HG03520 (cell line): ENCODE data around the gene HELZ2.

Source experiments
- ATAC-seq: cut with Tn5 transposase; IDR thresholded peaks from one replicate; pipeline ENCODE4 v1.9.1; 2021; ENCODE audit warnings: mild to moderate bottlenecking, moderate library complexity; ENCODE audit not compliant: unreplicated experiment

HELZ2 gene

GRCh38 chr20:63540417-63541186 is 33.4 kb downstream of the HELZ2 start:
- no peak for ATAC-seq

DNA sequence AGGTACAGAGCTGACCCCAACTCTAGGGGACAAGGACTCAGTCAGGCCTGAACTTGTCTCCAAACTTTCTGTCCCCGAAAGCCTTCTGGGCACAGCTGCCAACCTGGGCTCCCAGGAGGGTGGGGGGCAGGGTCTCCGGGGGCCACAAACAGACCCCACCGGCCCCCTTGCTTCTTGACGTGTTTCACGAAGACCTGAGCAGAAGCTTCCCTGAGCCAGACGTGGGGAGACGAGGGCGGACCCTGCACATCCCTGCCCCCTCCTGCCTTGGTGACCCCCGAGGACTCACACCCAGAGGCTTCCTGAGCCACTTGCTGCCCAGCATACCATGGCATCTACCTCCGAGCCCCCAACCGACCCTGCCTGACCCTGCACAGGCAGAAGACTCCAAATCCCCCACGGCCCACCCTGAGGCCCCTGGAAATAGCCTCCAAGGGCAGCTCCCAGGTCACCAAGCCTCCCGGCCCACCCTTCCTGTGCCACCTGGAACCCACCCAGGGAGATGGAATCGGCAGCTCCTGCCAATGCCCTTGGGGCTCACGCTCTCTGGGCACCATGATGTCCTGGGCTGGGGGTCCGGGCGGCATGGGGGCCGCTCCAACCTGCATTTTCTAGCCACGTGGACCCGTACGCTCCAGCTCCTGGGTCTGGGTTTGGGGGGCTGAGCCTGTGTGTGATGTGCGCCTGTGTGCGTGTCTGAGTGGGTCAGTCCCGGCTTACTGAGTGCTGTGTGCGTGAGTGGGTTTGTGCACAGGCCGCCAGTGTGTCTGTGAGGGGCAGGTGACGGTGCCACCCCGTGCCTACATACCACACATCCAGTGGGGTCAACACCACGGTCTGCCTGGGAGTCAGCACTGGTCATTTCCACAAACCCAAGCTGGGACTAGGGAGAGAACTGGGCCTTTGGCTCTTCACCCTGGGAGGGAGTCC is 34.3 kb downstream of the HELZ2 start:
- ATAC-seq = no peak

DNA sequence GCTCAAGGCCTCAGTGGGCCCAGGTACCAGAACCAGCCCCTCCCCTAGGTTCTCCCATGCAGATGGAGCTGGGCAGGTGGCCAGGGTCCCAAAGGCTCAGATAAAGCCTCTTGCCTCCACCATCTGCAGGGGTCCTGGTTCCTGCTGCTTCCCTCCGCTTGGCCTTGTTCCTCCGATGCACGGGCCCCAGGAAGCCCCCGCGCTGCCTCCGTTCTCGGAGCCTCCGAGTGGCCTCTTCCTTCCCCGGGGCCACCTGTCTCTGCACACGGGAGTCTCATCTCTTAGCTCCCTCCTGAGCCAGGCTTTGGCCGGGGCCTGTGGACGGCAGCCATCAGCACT is 35.0 kb downstream of the HELZ2 start:
- no peak for ATAC-seq

DNA sequence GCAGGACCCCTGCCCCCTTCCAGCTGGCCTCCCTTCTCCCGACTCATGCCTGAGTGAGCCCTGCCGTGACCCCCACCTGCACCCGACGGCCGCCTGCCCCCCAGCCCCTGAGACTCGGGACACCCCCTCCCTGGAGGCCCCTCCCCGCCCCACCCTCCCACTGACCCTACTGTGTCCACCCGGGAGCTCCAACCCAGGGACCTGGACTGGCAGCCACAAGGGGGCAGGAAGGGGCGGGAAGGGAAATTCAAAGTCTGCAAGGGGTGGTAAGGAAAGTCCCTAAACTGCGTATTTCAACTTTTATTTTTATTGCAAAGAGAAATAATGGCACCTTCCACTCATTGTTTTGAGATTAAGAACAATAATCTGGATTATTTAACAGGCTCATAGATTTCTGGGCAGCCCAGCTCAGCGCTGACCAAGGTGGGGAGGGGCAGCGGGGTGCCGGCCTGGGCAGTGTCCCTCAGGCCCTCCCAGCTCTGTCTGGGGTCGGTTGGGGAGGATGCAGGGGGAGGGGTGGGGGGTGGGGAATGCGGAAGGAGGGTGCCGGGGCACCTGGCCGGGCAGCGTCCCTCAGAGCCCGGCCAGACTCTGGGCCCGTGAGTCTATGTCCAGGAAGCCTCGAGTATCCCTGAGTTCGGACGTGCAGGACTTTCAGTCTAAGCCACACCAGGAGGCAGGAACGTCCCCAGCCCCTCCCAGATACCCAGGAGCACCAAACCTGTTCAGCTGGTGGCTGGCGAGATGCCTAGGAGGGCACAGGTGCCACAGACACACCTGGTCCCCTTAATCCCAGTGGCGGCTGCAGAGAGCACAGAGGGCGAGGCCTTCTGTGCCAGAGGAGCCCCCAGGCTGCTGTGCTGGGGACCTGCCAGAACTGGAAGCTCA is 35.6 kb downstream of the HELZ2 start:
- no peak for ATAC-seq

- peak; percentile 82 for ATAC-seq
These were observed 36.4 kb downstream of the HELZ2 start for GRCh38 chr20:63537525-63538203.

DNA sequence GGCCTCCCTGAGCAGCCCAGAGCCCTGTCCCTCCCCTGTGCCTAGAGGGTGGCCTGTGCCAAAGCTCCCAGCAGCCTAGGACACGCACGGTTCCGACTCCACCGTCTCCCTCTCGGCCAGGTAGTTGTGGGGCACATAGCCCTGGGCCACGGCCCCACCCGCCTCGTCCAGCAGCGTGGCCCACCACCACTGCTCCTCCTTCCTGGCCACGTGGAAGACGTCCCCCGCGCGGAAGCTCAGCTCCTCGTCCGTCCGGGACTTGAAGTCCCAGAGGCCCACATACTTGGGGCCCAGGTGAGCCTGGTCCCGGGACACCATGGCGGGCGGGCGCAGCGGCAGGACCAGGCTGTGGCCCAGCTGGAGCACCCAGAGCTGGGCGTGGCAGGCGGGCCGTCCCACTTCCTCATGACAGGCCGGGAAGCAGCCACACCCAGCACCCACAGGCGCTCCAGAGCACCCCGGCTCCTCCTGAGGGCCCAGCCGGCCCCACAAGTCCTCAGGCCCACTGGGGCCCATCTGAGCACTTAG is 37.0 kb downstream of the HELZ2 start, which contains the start of gene PTK6:
Gene PTK6, minus strand, starts transcription at position 380 of the 528 bp plus-strand sequence. Its CDS starts 62 bp downstream, at position 318.
- ATAC-seq = peak; percentile 10

DNA sequence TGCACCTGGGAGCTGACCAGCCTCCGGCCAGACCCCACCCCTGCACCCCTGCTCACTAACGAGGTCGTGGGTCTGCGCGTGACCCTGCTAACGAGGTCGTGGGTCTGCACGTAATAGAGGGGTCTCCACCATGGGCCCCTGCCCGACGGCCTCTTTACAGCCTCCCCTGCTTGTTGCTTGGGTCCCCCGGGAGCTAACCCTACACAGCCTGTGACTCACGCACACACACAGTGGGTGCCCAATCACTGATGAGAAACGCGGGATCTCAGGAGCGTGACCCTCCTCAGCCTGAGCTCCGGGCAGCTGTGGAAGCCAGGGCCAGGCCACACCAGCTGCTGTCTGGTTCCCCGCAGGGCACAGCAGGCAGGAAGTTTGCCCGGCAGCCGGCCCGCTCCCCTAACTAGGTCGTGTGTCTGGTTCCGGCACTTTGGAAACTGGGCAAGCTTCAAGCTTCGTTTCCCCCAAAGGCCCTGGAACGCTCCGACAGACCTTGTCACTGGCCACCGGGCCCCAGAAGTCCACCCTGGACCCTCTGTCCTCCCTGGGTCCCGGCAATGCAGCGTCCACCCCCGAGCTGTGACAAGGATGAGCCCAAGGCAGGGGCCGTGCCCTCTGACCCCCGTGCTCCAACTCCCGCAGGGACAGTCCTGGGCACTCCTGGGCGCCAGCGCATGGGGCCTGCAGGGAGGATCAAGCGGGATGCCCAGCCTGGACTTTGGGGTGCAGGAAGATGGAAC is 37.6 kb downstream of the HELZ2 start:
- ATAC-seq = no peak

DNA sequence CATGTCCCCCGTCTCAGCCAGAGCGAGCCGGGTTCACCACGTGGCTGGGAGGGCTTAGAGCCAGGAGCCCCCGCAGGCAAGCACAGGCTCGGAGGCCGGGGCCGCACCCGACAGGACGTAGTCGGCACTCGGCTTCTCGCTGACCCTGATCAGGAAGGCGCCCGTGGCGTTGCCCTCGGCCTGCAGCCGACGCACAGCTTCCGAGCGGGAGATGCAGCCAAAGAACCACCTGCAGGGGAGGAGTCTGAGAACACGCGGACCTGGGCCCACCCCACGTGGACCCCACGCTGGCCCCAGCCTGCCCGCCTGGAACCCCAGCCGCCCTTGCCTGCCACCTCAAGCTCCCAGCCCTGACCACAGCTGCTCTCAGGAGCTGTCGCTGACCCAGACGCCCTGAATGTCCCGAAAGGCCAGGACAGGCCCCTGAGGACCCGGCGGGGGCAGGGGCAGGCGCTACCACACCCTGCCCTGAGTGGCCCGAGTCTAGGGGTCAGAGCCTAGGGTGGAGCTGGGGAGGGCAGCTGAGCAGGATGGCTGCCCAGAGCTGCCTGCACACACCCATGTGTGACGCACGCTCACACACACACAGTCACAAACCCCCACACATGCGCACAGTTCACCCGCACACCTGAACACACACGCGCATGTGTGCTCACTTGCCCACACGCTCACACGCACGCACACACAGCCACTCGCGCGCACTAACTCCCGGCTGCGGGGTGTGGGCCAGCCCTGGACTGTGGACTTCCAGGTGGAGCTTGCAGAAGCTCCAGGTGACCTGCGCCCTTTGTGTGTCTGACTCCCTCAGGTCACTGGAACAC is 39.0 kb downstream of the HELZ2 start:
- no peak for ATAC-seq

DNA sequence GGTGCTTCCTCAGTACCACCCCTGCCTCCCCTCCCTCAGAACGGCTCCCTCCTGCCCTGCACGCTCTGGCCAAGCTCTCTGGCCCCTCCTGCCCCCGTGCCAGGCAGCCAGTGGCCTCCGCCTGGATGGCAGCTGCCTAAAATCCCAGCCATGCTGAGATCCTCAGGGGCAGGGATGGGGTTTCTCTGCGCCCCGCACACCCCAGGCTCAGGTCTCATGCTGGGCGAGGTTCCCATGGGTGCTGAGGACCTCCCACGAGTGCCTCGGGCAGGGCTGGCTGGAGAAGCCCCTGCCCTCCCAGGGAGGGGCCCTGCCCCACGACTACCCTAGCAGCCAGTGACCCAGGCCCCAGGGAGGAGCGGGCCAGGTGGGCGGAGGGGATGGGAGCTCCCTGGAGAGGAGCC is 39.6 kb downstream of the HELZ2 start:
- no peak for ATAC-seq

DNA sequence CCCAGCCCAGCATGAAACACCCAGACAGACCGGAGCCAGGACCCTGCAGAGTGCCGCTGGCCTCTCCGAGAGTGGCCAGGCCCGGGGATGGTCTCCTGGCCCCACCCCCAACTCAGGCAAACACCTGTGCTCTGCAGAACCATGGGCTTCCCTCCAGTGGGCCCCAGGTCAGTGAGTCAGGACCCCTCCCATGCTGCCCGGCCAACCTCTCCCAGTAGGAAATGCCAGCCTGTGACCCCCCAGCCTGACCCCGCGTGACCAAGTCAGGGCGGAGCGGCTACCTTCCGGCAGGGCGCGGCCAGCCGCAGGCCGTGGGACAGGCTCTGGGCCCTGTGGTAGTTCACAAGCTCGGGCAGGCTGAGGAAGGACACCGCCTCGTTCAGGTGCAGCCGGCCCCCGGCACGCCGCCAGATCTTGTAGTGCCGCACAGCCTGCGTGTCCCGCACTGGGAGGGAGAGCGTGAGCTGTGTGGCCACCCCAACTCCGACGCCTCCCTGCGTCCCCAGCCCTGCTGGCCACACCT is 40.1 kb downstream of the HELZ2 start:
- no peak for ATAC-seq

DNA sequence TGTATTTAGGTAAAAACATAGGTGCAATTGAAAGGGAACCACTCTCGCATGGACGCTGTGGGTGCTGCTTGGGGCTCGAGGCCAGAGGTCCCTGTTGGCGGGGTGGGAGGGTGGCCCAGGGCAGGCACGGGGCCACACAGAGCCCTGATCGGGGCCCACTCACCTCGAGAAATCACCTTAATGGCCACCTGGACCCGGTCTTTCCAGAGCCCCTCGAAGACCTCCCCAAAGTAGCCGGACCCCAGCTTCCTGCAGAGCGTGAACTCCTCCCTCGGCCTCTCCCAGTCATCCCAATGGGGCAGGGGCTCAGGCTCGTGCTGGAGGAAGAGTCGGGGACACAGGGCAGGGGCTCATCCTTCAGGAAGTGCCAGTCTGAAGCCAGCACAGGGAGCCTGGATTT is 40.7 kb downstream of the HELZ2 start:
- ATAC-seq = no peak

GRCh38 chr20:63532449-63532971 is 41.5 kb downstream of the HELZ2 start:
- no peak for ATAC-seq

DNA sequence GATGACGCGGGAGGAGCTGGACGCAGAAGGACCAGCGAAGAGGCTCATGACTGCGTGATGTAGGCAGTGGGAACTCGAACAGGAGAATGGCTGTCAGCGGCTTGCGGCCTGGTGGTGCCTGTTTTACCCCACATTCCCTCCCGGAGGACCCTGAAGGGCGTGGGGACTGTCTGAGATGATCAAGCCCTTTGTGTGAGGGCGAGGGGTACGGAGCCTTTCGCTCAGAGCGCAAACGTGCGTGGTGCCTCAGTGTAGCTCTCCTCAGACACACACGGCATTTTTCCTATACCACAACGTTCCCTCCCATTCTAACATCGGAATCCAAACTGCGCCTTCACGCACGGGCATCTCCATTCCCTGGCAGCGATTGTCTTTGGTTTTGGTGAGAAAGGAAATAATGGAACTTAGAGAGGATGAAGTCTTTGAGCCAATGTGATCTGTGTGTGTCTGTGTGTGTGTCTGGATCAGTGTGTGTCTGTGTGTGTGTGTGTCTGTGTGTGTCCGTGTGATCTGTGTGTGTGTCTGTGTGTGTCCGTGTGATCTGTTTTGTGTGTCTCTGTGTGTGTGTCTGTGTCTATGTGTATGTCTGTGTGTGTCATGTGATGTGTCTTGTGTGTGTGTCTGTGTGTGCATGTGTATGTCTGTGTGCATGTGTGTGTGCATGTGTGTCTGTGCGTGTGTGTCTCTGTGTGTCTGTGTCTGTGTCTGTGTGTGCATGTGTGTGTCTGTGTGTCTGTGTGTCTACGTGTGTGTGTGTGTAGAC is 42.2 kb downstream of the HELZ2 start:
- no peak for ATAC-seq

DNA sequence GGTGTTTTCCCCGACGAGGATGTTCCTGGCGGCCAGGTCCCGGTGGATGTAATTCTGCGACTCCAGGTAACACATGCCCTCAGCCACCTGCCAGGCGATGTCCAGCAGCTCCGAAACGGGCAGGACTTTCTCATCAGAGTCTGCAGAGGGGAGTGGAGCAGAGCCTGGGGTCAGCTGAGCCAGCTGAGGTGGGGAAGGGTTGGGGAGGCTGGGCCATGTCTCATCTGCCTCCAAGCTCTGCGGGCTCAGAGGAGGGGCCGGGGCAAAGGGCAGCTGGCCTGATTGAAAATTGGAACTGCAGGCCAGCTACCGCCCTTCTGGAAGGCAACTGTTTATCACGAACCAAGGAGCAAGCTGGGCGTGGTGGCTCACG is 43.3 kb downstream of the HELZ2 start:
- ATAC-seq = no peak

DNA sequence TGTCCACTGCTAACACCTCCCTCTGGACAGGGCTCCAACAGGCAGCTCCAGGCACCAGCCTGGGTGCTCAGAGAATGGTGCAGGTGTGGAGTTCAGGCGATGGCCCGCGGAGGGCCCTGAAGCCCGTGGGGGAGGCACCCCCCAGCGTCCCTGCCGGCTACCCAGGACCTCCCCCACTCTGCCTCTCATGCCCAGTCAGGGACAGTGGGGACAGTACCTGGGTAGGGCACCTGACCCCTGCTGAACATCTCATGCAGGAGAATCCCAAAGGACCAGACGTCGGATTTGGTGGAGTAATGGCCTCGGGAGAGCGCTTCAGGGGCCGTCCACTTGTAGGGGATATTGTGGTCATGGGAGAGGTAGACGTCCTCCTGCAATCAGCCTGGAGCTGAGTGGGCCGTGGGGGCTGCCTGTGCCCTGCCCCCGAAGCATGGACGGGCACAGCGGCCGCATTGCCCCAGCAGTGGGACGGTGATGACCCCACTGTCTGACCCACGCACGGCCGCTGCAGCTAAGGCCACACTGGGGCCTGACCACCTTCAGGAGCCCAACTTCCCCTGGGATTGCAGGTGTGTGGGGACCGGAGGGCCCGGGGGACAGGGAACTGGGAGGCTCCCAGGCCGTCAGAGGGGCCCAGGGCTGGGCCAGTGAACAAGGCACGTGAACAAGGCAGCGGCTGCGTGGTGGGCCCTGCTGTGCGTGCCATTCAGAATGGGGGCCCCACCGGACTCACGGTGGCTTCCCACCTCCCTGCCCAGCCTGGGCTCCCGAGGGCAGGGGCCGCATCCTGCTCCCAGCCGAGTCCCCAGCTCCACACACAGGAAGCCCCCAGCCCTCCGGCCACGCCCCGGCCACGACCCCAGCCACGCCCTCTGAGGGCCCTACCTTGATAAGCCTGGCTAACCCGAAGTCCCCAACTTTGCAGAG is 43.9 kb downstream of the HELZ2 start:
- no peak for ATAC-seq

- ATAC-seq = no peak
These were observed 44.7 kb downstream of the HELZ2 start for GRCh38 chr20:63529180-63529860.
